Body of pancreas (tissue), 4 donors: Measurements from ENCODE around the gene CLEC4G. TPM values are rescaled to one million over a fixed set of nuclear protein-coding genes. Genes with fewer than 3 reads are reported as not detected.

Experiments used
- ATAC-seq: fragments of 150-250 bp; one replicate; pipeline ENCODE4 v1.9.1; 2016
- DNase-seq, 4 donors: peaks; one replicate each; pipeline ENCODE4 v3.0.0-alpha.2; 2019
- H3K27ac ChIP-seq, 4 donors: fragments of 200-600 bp; sonication (generic); 1 replicate in 3 of 4; 2 replicates in 1 of 4; pipeline versions ENCODE4 v1.5.1 to v1.6.1; 2016 to 2019; ENCODE audit warnings: mild to moderate bottlenecking in 1 of 4, mixed read lengths in 1 of 4, moderate library complexity in 1 of 4
- H3K27me3 ChIP-seq, 2 donors: fragments of 200-600 bp; sonication (generic); one replicate each; pipeline ENCODE4 v1.6.0; 2016; ENCODE audit warnings: mild to moderate bottlenecking in 1 of 2
- H3K36me3 ChIP-seq, 2 donors: fragments of 200-600 bp; sonication (generic); replicated peaks in 1 of 2; 2 replicates each; pipeline ENCODE4 v1.5.1; 2016; ENCODE audit warnings: low read depth in 2 of 2; ENCODE audit not compliant: insufficient read depth in 1 of 2
- H3K4me1 ChIP-seq: fragments of 200-600 bp; sonication (generic); one replicate; pipeline ENCODE4 v1.6.0; 2016
- H3K4me3 ChIP-seq, 2 donors: fragments of 200-600 bp; sonication (generic); 1 replicate in 1 of 2; 2 replicates in 1 of 2; pipeline ENCODE4 v1.5.1; 2016 to 2019
- H3K9me3 ChIP-seq, 3 donors: fragments of 200-600 bp; sonication (generic); 1 replicate in 2 of 3; 2 replicates in 1 of 3; pipeline ENCODE4 v1.5.1; 2016
- CTCF ChIP-seq, 7 experiments: fragments of 450-650 bp in 4 of 7; fragments of 200-600 bp in 3 of 7; sonication (generic) in 3 of 7; IDR thresholded peaks; one replicate each; pipeline ENCODE4 v1.5.1; 2016 to 2019; ENCODE audit warnings: antibody characterized with exemption in 7 of 7
- POLR2A ChIP-seq, 3 donors: fragments of 450-650 bp; IDR thresholded peaks; one replicate each; pipeline ENCODE4 v1.6.1; 2016; ENCODE audit warnings: antibody characterized with exemption in 3 of 3, mild to moderate bottlenecking in 2 of 3
- WGBS, 2 donors: methylation state at CpG; one replicate each; pipeline ENCODE4 v1.1.5; 2017; 5-methylcytosine and 5-hydroxymethylcytosine counted together
- intact Hi-C: fragments of 100-400 bp; cut with DNase I; formaldehyde crosslinking; loops from one replicate; pipeline ENCODE4 v1.15.1; 2023
- total RNA-seq, 2 donors: library from RNA; depleted of rRNA; stranded (reverse); fragments of >200 nt; gene quantifications; one replicate each; pipeline ENCODE4 v1.1.0, GENCODE V29; 2016

Gene CLEC4G
- total RNA-seq, 2 donors from 2014 or later, result 0.52 to 6.6 TPM

GRCh38 chr19:7689165-7689564 lies 42.7 kb downstream of the CLEC4G start:
- intact Hi-C loops, result loop anchor here (10.0 kb wide), 1 partner anchor 116 kb away; no protein-coding TSS in a partner anchor
- H3K9me3 ChIP-seq, result no peaks in the 10 kb centered on the region
- no peaks in the 10 kb centered on the region for H3K4me1 ChIP-seq
- H3K27me3 ChIP-seq, result no peaks in the 10 kb centered on the region
- no peak overlapping the region for H3K4me3 ChIP-seq
- H3K27ac ChIP-seq, result no peak overlapping the region
- DNase-seq (no peak), ATAC-seq (no peak)
- no peak for TF ChIP-seq POLR2A (IDR thresholded peaks at IDR 0.05)
- TF ChIP-seq CTCF (IDR thresholded peaks at IDR 0.05), result no peak
- no peaks in the 10 kb centered on the region for H3K36me3 ChIP-seq
- 31 to 57% methylated on average over 1 to 23 of the region's 23 CpGs for WGBS, 2 donors

- Histone ChIP-seq H3K27me3 (no peaks in the 10 kb centered on the region), H3K36me3 (peaks cover 0 to 2% of the 10 kb centered on the region in 2 donors), H3K4me1 (peaks cover 4% of the 10 kb centered on the region), H3K9me3 (no peaks in the 10 kb centered on the region), H3K27ac (no peak overlapping the region), H3K4me3 (no peak overlapping the region)
- no peak for DNase-seq
- no peak for ATAC-seq
- intact Hi-C loops, result loop anchor here (10.0 kb wide), 1 partner anchor 118 kb away; no protein-coding TSS in a partner anchor
- 63 to 67% methylated on average over 9 to 12 of the region's 12 CpGs for WGBS, 2 donors
- TF ChIP-seq CTCF (IDR thresholded peaks at IDR 0.05), result no peak
- no peak for TF ChIP-seq POLR2A (IDR thresholded peaks at IDR 0.05)
Measured at GRCh38 chr19:7687177-7687576, 44.7 kb downstream of the CLEC4G start.

- Histone ChIP-seq H3K9me3 (no peaks in the 10 kb centered on the region), H3K27ac (no peak overlapping the region), H3K27me3 (no peaks in the 10 kb centered on the region), H3K4me3 (no peak overlapping the region), H3K36me3 (peaks cover 0 to 2% of the 10 kb centered on the region in 2 donors), H3K4me1 (peaks cover 12% of the 10 kb centered on the region)
- DNase-seq (no peak), ATAC-seq (no peak)
- 35 to 39% methylated on average over 15 to 19 of the region's 19 CpGs for WGBS, 2 donors
- intact Hi-C loops, result loop anchor here (10.0 kb wide), 1 partner anchor 119 kb away; no protein-coding TSS in a partner anchor
- TF ChIP-seq CTCF (IDR thresholded peaks at IDR 0.05), result no peak
- no peak for TF ChIP-seq POLR2A (IDR thresholded peaks at IDR 0.05)
Measured at GRCh38 chr19:7685546-7686445, 46.1 kb downstream of the CLEC4G start.

- TF ChIP-seq CTCF (IDR thresholded peaks at IDR 0.05), result no peak
- no peak for TF ChIP-seq POLR2A (IDR thresholded peaks at IDR 0.05)
- Histone ChIP-seq H3K27ac (no peak overlapping the region), H3K36me3 (peaks cover 0 to 2% of the 10 kb centered on the region in 2 donors), H3K4me3 (no peak overlapping the region), H3K27me3 (no peaks in the 10 kb centered on the region), H3K9me3 (no peaks in the 10 kb centered on the region), H3K4me1 (peaks cover 18% of the 10 kb centered on the region)
- WGBS, 2 donors, result 89 to 90% methylated on average over 44 to 53 of the region's 74 CpGs
- no peak for DNase-seq
- intact Hi-C loops, result loop anchor here (10.0 kb wide), 1 partner anchor 122 kb away; no protein-coding TSS in a partner anchor
- no peak for ATAC-seq
Measured at GRCh38 chr19:7682175-7682855, 49.6 kb downstream of the CLEC4G start.
